ENCODE results near the gene TPRA1.

GRCh38 chr3:127573401-127573800 lies 17.1 kb downstream of the TPRA1 start:
- TF ChIP-seq CTCF (conservative IDR thresholded peaks at IDR 0.05 in 1 of 2, IDR thresholded peaks at IDR 0.05 in 1 of 2; ENCODE audit: low read depth in 1 of 2, low read length in 2 of 2) (no peak), EZH2 (IDR thresholded peaks at IDR 0.05; ENCODE audit: low read length, missing control alignments) (no peak)
